Transverse colon (tissue), 4 donors: Measurements from ENCODE around the gene ATG2A. TPM values are rescaled to one million over a fixed set of nuclear protein-coding genes. Genes with fewer than 3 reads are reported as not detected.

Experiments used
- DNase-seq: peaks from one replicate; pipeline ENCODE4 v3.0.0-alpha.2; 2019
- H3K27ac ChIP-seq, 4 donors: fragments of 200-600 bp; sonication (generic); 2 replicates each; pipeline ENCODE4 v1.5.1; 2016 to 2018; ENCODE audit warnings: inconsistent platforms in 4 of 4
- H3K27me3 ChIP-seq: fragments of 200-600 bp; sonication (generic); 2 replicates; pipeline ENCODE4 v1.5.1; 2017; ENCODE audit warnings: inconsistent platforms
- H3K36me3 ChIP-seq, 4 donors: fragments of 200-600 bp; sonication (generic); 2 replicates each; pipeline ENCODE4 v1.5.1; 2017 to 2019; ENCODE audit warnings: inconsistent platforms in 4 of 4
- H3K4me1 ChIP-seq, 4 donors: fragments of 200-600 bp; sonication (generic); 2 replicates each; pipeline ENCODE4 v1.5.1; 2017 to 2020; ENCODE audit warnings: inconsistent platforms in 4 of 4
- H3K4me3 ChIP-seq, 4 donors: fragments of 200-600 bp; sonication (generic); 1 replicate in 1 of 4; 2 replicates in 3 of 4; pipeline versions ENCODE4 v1.5.1 to v1.6.1; 2017 to 2019; ENCODE audit warnings: inconsistent platforms in 4 of 4
- H3K9me3 ChIP-seq, 2 donors: fragments of 200-600 bp; sonication (generic); 2 replicates each; pipeline ENCODE4 v1.5.1; 2017 to 2019; ENCODE audit warnings: inconsistent platforms in 2 of 2
- EP300 ChIP-seq: sonication (generic); formaldehyde crosslinking; IDR thresholded peaks from one replicate; pipeline ENCODE4 v1.6.1; 2017; ENCODE audit warnings: antibody characterized with exemption, low read depth
- POLR2A ChIP-seq: fragments of 450-650 bp; IDR thresholded peaks from one replicate; pipeline ENCODE4 v1.6.1; 2016; ENCODE audit warnings: antibody characterized with exemption, mild to moderate bottlenecking, moderate library complexity
- POLR2AphosphoS5 ChIP-seq, 3 donors: sonication (generic); formaldehyde crosslinking; IDR thresholded peaks; one replicate each; pipeline ENCODE4 v1.6.1; 2016; ENCODE audit warnings: antibody characterized with exemption in 3 of 3
- WGBS, 2 donors: methylation state at CpG; one replicate each; pipeline ENCODE4 v1.1.5; 2018; ENCODE audit warnings: low coverage in 1 of 2; 5-methylcytosine and 5-hydroxymethylcytosine counted together
- in situ Hi-C, 4 donors: fragments of 200-750 bp; cut with MboI; loops; one replicate each; pipeline versions ENCODE4 v1.15.0 to v1.15.1; 2017; ENCODE audit warnings: low sequenced_read_pairs in 3 of 4, low pct_ligation_motif_present in 1 of 4, low pct_unique_long_range_greater_than_20kb in 1 of 4
- intact Hi-C: fragments of 100-400 bp; cut with DNase I; formaldehyde crosslinking; loops from one replicate; pipeline ENCODE4 v1.15.1; 2023; ENCODE audit warnings: low total_unique reads
- total RNA-seq, 4 donors: library from RNA; depleted of rRNA; stranded (reverse); fragments of >200 nt; gene quantifications; one replicate each; pipeline ENCODE4 v1.1.0, GENCODE V29; 2016
- TF ChIP-seq, protein P1 (sequence below), 5 experiments: fragments of 200-600 bp in 3 of 5; fragments of 450-650 bp in 2 of 5; sonication (generic) in 3 of 5; IDR thresholded peaks; 1 replicate in 2 of 5; 2 replicates in 3 of 5; pipeline ENCODE4 v1.5.1; 2016 to 2017; ENCODE audit warnings: antibody characterized with exemption in 5 of 5, inconsistent platforms in 3 of 5, mild to moderate bottlenecking in 2 of 5, moderate library complexity in 1 of 5

The ATG2A gene
- total RNA-seq, 4 donors from 2014 or later: 30.1 to 82.3 (median 46.4) TPM

DNA sequence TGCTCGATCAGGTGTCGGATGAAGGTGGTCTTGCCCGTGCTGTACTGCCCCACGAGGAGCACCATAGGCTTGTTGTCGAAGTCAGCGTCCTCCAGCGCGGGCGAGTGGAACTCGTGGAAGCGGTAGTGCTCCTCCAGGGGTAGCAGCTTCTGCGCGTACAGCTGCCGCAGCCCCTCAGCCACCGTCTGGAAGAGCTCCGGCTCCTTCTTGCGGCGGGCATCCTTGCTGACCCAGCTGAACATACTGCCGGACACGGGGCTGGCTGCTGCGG lies 38.9 kb downstream of the ATG2A start:
- H3K4me1 ChIP-seq: peaks cover 21 to 55% (median 43%) of the 10 kb centered on the region in 4 donors
- intact Hi-C loops: no loop called here
- DNase-seq: no peak

DNA sequence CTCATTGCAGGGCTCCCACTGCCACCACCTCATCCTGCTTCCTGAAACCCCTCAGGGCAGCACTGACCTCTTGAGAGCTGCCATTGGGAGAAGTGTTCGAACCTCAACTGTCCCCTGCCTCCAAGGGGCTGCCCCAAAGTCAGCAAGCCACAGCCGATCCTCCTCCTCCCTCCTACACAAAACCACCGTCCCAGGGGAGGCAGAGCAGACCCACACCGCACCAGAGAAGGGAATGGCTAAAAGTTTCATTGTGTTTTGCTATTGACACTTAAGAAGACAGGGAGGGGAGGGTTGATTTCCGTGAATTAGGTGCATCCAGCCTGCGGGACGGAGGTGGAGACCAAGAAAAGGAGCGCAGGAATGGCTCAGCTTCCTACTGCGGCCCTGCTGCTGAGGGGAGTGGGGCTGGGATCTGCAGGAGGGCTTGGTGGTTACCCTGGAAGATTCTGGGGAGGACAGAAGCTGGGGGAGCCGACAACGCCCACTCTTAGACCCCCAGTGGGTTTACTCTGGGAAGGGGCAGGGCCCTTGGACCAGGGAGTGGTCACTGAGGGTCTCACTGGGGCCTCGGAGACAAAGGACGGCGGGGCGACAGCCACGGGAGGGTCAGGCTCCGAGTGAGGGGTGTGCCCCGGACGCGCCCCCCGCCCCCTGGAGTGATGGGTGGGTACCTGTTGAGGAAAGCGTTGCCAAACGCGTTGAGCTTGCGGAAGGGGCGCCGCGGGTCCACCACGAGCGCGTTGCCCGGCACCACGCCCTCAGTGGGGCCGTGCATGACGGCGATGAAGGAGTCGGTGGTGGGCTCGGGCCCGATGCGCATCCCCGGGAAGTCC lies 39.4 kb downstream of the ATG2A start:
- in situ Hi-C loops (no loop called here), intact Hi-C loops (no loop called here)
- Histone ChIP-seq H3K9me3 (no peaks in the 10 kb centered on the region), H3K4me3 (peak overlapping the region; percentile 50 to 99 (median 69)), H3K27ac (peak overlapping the region; percentile 88 to 98 (median 92)), H3K27me3 (no peaks in the 10 kb centered on the region), H3K36me3 (peaks cover 0 to 5% (median 0%) of the 10 kb centered on the region in 4 donors), H3K4me1 (peaks cover 27 to 61% (median 48%) of the 10 kb centered on the region in 4 donors)
- no peak for TF ChIP-seq EP300
- TF ChIP-seq, protein P1, sequence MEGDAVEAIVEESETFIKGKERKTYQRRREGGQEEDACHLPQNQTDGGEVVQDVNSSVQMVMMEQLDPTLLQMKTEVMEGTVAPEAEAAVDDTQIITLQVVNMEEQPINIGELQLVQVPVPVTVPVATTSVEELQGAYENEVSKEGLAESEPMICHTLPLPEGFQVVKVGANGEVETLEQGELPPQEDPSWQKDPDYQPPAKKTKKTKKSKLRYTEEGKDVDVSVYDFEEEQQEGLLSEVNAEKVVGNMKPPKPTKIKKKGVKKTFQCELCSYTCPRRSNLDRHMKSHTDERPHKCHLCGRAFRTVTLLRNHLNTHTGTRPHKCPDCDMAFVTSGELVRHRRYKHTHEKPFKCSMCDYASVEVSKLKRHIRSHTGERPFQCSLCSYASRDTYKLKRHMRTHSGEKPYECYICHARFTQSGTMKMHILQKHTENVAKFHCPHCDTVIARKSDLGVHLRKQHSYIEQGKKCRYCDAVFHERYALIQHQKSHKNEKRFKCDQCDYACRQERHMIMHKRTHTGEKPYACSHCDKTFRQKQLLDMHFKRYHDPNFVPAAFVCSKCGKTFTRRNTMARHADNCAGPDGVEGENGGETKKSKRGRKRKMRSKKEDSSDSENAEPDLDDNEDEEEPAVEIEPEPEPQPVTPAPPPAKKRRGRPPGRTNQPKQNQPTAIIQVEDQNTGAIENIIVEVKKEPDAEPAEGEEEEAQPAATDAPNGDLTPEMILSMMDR (IDR thresholded peaks at IDR 0.05): no peak
- no peak for TF ChIP-seq POLR2AphosphoS5 (IDR thresholded peaks at IDR 0.05)
- no peak for TF ChIP-seq POLR2A
- DNase-seq: peak; percentile 40
- WGBS, 2 donors: 1% methylated on average over 30 of the region's 41 CpGs; no CpG with 5 or more reads in 1 of the 2 donors

More for the DNA sequence above, 38.9 kb downstream of the ATG2A start:
- in situ Hi-C loops: no loop called here
- 2% methylated on average over 17 of the region's 21 CpGs; no CpG with 5 or more reads in 1 of the 2 donors for WGBS, 2 donors
- TF ChIP-seq, protein P1 (IDR thresholded peaks at IDR 0.05): peak in 1 of 5 experiments; percentile 37
- TF ChIP-seq POLR2AphosphoS5 (IDR thresholded peaks at IDR 0.05): no peak
- TF ChIP-seq POLR2A: no peak
- TF ChIP-seq EP300: no peak
- Histone ChIP-seq H3K9me3 (no peaks in the 10 kb centered on the region), H3K4me3 (peak overlapping the region; percentile 50 to 99 (median 69)), H3K27ac (peak overlapping the region; percentile 88 to 98 (median 92)), H3K36me3 (peaks cover 0 to 4% (median 0%) of the 10 kb centered on the region in 4 donors), H3K27me3 (no peaks in the 10 kb centered on the region)

DNA sequence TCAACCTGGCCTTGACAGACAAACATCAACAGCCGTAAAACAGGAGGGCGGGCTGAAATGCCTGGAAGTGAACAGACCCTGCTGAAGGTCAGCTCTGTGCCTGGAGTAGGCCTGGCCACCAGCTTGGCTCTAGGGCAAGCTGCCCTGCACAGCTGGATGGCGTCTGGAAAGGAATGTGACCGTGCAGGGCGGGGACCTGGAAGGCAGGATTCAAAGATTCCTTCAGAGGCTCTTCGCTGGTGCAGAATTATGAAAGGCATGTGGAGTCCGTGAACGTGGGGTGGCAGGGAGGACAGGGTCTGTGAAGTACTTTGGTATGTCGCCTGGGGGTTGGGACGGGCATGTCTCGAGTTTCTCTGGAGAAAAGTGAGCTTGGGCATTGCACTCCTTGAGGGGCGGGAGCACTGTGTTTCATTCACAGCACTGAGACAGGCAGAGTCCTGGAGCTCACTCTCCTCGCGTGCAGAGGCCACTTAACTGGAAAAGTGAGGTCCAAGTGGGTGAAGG lies 40.1 kb downstream of the ATG2A start:
- no peaks in the 10 kb centered on the region for H3K9me3 ChIP-seq
- WGBS, 2 donors: 8% methylated on average over 14 of the region's 14 CpGs; no CpG with 5 or more reads in 1 of the 2 donors
- intact Hi-C loops: no loop called here
- H3K4me1 ChIP-seq: peaks cover 34 to 68% (median 55%) of the 10 kb centered on the region in 4 donors
- H3K27ac ChIP-seq: peak overlapping the region; percentile 88 to 98 (median 92)
- peak; percentile 58 for DNase-seq
- H3K36me3 ChIP-seq: peaks cover 0 to 5% (median 0%) of the 10 kb centered on the region in 4 donors
- in situ Hi-C loops: no loop called here
- peak in 1 of 3 donors; percentile 29 for TF ChIP-seq POLR2AphosphoS5 (IDR thresholded peaks at IDR 0.05)
- TF ChIP-seq, protein P1 (IDR thresholded peaks at IDR 0.05): no peak
- no peak for TF ChIP-seq POLR2A
- no peak for TF ChIP-seq EP300
- peak overlapping the region; percentile 50 to 99 (median 69) for H3K4me3 ChIP-seq
- H3K27me3 ChIP-seq: no peaks in the 10 kb centered on the region

DNA sequence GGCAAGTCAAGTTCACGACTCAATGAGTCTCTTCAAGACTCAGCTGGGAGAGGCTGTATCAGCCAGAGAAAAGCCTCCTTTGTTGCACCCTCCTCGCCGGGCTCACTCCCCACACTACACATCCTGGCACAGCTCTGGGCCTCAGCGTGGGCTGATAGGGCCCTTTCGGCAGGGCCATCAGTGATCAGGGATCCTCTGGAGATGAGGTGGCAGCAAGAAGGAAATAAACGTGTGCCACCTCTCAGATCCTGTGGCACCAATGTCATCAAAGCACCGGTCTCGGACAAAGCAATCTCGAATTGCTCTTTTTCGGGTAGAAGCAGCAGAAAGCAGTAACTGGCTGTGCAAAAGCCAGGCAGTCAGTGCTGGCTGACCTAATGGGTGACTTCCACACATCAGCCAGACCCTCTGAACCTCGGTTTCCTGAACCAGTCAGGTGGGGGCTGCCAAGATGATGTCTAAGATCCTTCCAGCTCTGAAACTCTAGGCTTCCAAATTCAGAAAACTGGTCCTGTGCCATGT lies 40.7 kb downstream of the ATG2A start:
- TF ChIP-seq EP300 (no peak), POLR2A (no peak), POLR2AphosphoS5 (IDR thresholded peaks at IDR 0.05) (no peak)
- TF ChIP-seq, protein P1 (IDR thresholded peaks at IDR 0.05): no peak
- Histone ChIP-seq H3K9me3 (no peaks in the 10 kb centered on the region), H3K36me3 (peaks cover 0 to 5% (median 0%) of the 10 kb centered on the region in 4 donors), H3K4me3 (peak overlapping the region; percentile 1 to 72 (median 58)), H3K27me3 (no peaks in the 10 kb centered on the region), H3K4me1 (peaks cover 40 to 74% (median 61%) of the 10 kb centered on the region in 4 donors), H3K27ac (peak overlapping the region; percentile 88 to 98 (median 92))
- intact Hi-C loops (no loop called here), in situ Hi-C loops (no loop called here)
- whole genome bisulfite sequencing, 2 donors: 20 to 34% methylated on average over 1 to 11 of the region's 11 CpGs
- no peak for DNase-seq
